Cardiac septum (tissue), 1 donor: ENCODE data around the gene SLC39A5. TPM values are rescaled to one million over a fixed set of nuclear protein-coding genes. Genes with fewer than 3 reads are reported as not detected.

Experiments used
- DNase-seq: peaks from one replicate; pipeline ENCODE4 v3.0.0-alpha.2; 2020; ENCODE audit warnings: low spot score
- intact Hi-C: fragments of 100-400 bp; cut with DNase I; formaldehyde crosslinking; loops from one replicate; pipeline ENCODE4 v1.14.0; 2022
- total RNA-seq: library from RNA; stranded (reverse); fragmentation: NEBNext Ultra II Directional; extraction: Animal tissue kit (Norgen Biotek cat#: 25700); gene quantifications from one replicate; pipeline ENCODE4 v1.2.1, GENCODE V29; 2021
- donor health status: DM: no; HTN: no; CAD: no.

The SLC39A5 gene
- total RNA-seq, 1 donor from 2014 or later, result not detected

GRCh38 chr12:56206452-56207166 is 23.2 kb upstream of the SLC39A5 start:
- DNase-seq, result no peak
- intact Hi-C loops, result no loop called here

- intact Hi-C loops, result no loop called here
These were observed 21.8 kb upstream of the SLC39A5 start for GRCh38 chr12:56208006-56208405.

GRCh38 chr12:56212361-56212760 is 17.5 kb upstream of the SLC39A5 start:
- intact Hi-C loops, result no loop called here
- DNase-seq, result no peak

More at GRCh38 chr12:56208006-56208405, 21.8 kb upstream of the SLC39A5 start:
- DNase-seq, result no peak

- DNase-seq, result no peak
- intact Hi-C loops, result no loop called here
These were observed 16.0 kb upstream of the SLC39A5 start for GRCh38 chr12:56213878-56214277.

- intact Hi-C loops, result no loop called here
- no peak for DNase-seq
These were observed 13.4 kb upstream of the SLC39A5 start for GRCh38 chr12:56216461-56216860.

- intact Hi-C loops, result loop anchor here (5.0 kb wide), 1 partner anchor 37 kb away; the partner anchor contains the start of gene ANKRD52
- no peak for DNase-seq
These were observed 10.0 kb upstream of the SLC39A5 start for GRCh38 chr12:56219840-56220239.

GRCh38 chr12:56220611-56221231 is 9.1 kb upstream of the SLC39A5 start:
- intact Hi-C loops, result loop anchor here (5.0 kb wide), 1 partner anchor 37 kb away; the partner anchor contains the start of gene ANKRD52
- DNase-seq, result no peak

- no peak for DNase-seq
- intact Hi-C loops, result loop anchor here (5.0 kb wide), 1 partner anchor 36 kb away; the partner anchor contains the start of gene ANKRD52
These were observed 8.6 kb upstream of the SLC39A5 start for GRCh38 chr12:56221232-56221756.

GRCh38 chr12:56221757-56222530 is 7.9 kb upstream of the SLC39A5 start, which contains the start of gene RNF41:
TSS of gene RNF41 (minus strand) at chr12:56221922. CDS start at chr12:56214047, 7,875 bp downstream.
- DNase-seq, result peak; percentile 99
- intact Hi-C loops, result loop anchor here (2.0 to 5.0 kb wide), 2 partner anchors 35 to 45 kb away; partner anchors contain the start of genes ANKRD52 and COQ10A

- DNase-seq, result no peak
- intact Hi-C loops, result loop anchor here (2.0 to 5.0 kb wide), 2 partner anchors 35 to 44 kb away; partner anchors contain the start of genes ANKRD52 and COQ10A
These were observed 7.3 kb upstream of the SLC39A5 start for GRCh38 chr12:56222531-56222895.

- no peak for DNase-seq
- intact Hi-C loops, result loop anchor here (1.0 to 5.0 kb wide), 4 partner anchors 30 to 105 kb away; partner anchors contain the start of genes ANKRD52, COQ10A and ZC3H10
These were observed 6.2 kb upstream of the SLC39A5 start for GRCh38 chr12:56223571-56224101.

- peak; percentile 99 for DNase-seq
- intact Hi-C loops, result loop anchor here (1.0 to 5.0 kb wide), 3 partner anchors 31 to 106 kb away; partner anchors contain the start of genes ANKRD52 and ZC3H10
These were observed 5.6 kb upstream of the SLC39A5 start, which contains the start of gene NABP2 for GRCh38 chr12:56224102-56224701. TSS of gene NABP2 (plus strand) at chr12:56224342. CDS start at chr12:56224857, 515 bp downstream.

- no peak for DNase-seq
- intact Hi-C loops, result loop anchor here (1.0 to 5.0 kb wide), 3 partner anchors 32 to 107 kb away; partner anchors contain the start of genes ANKRD52 and ZC3H10
These were observed 4.9 kb upstream of the SLC39A5 start for GRCh38 chr12:56224954-56225353.

- no peak for DNase-seq
- intact Hi-C loops, result no loop called here
These were observed 769 bp upstream of the SLC39A5 start for GRCh38 chr12:56229082-56229481.

- intact Hi-C loops, result no loop called here
- DNase-seq, result no peak
These were observed 757 bp downstream of the SLC39A5 start for GRCh38 chr12:56230432-56231183.

- no peak for DNase-seq
- intact Hi-C loops, result no loop called here
These were observed 1.3 kb downstream of the SLC39A5 start for GRCh38 chr12:56231184-56231582.

GRCh38 chr12:56234746-56235436 is 5.0 kb downstream of the SLC39A5 start:
- no peak for DNase-seq
- intact Hi-C loops, result no loop called here
